ENCODE results near the gene IDH3B.
"Not testable (repeated sequence)": the region's sequence is repeated elsewhere in the genome, so short reads cannot be mapped to it uniquely, and the experiment has no call there.

IDH3B gene

DNA sequence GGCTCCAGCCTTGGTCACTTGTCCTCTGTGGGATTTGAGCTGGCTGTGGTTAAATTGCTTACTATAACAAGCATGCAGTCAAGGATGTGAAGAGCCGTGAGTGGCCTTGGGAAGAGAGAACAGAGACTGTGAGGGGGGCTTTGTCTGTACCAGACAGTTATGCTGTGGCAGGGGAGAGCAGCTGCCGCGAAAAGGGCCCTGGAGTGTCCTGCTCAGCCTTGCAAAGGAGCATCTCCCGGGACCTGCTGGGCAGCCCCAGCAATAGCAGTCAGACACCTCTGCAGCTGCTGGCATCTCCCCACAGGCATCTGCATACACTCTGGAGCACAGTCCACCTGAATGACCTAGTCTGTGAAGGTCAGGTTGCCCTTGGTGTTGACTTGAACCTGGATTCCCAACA is 34.9 kb upstream of the IDH3B start:
- in situ Hi-C loops (cut with MboI; ENCODE audit: low sequenced_read_pairs, unreplicated experiment), result no loop called here

DNA sequence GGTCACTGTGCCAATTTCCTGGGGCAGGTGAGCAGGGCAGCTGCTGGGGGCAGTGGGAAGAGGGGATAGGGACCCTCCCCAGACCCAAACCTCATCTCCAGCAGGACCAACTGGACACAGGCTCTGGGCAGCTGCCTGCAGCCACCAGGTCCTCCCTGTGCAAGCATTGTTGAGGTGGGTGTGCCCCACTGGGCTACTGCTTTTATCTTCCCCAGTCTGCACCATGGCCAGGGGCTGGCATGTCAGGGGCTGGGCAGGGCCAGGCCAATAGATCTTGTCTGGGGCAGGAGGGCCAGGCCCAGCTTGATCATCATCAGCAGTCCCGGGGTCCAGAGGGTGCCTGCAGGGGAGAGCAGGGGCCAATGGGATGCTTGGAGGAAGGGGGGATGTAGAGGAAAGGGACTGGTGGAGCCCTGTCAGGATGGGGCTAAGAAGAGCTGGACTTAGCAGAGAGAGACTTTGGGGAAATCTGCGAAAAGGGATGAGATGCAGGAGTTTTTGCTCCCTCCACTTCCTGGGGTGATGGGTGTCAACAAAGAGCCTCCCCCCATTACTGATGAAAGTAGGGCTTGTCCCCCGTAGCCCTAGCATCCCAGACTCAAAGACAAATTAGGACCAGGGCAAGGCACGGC is 34.3 kb upstream of the IDH3B start:
- in situ Hi-C loops (cut with MboI; ENCODE audit: low sequenced_read_pairs, unreplicated experiment), result no loop called here
- DNase-seq (ENCODE audit: low spot score), result no peak
- TF ChIP-seq CTCF (IDR thresholded peaks at IDR 0.05; ENCODE audit: borderline replicate concordance, control extremely low read depth, extremely low read depth, insufficient read depth, missing control alignments), result no peak

More for the DNA sequence above, 34.9 kb upstream of the IDH3B start:
- TF ChIP-seq CTCF (IDR thresholded peaks at IDR 0.05; ENCODE audit: borderline replicate concordance, control extremely low read depth, extremely low read depth, insufficient read depth, missing control alignments), result no peak
- no peak for DNase-seq (ENCODE audit: low spot score)

DNA sequence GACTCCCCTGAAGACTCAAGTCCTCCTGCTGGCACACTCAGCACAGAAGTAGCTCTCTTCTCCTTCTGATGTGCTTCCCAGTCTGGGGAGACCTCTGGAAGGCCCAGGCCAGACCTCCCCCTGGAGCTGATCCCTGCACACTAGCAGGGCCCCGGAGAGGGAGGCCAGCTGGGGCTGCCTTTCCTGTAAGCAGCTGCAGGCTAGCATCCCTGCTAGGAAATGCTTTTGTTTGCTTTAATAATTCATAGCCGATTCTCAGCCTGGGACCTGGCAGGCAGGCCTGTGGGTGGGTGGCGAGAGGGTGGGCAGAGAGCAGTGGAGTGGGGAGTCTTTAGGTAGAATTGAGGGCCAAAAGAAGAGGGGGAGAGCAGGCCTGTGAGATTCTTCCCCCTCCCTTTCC is 33.8 kb upstream of the IDH3B start:
- in situ Hi-C loops (cut with MboI; ENCODE audit: low sequenced_read_pairs, unreplicated experiment), result no loop called here
- TF ChIP-seq CTCF (IDR thresholded peaks at IDR 0.05; ENCODE audit: borderline replicate concordance, control extremely low read depth, extremely low read depth, insufficient read depth, missing control alignments), result no peak
- no peak for DNase-seq (ENCODE audit: low spot score)

GRCh38 chr20:2696646-2697045 is 32.6 kb upstream of the IDH3B start:
- DNase-seq (ENCODE audit: low spot score), result no peak
- TF ChIP-seq CTCF (IDR thresholded peaks at IDR 0.05; ENCODE audit: borderline replicate concordance, control extremely low read depth, extremely low read depth, insufficient read depth, missing control alignments), result no peak
- in situ Hi-C loops (cut with MboI; ENCODE audit: low sequenced_read_pairs, unreplicated experiment), result no loop called here

DNA sequence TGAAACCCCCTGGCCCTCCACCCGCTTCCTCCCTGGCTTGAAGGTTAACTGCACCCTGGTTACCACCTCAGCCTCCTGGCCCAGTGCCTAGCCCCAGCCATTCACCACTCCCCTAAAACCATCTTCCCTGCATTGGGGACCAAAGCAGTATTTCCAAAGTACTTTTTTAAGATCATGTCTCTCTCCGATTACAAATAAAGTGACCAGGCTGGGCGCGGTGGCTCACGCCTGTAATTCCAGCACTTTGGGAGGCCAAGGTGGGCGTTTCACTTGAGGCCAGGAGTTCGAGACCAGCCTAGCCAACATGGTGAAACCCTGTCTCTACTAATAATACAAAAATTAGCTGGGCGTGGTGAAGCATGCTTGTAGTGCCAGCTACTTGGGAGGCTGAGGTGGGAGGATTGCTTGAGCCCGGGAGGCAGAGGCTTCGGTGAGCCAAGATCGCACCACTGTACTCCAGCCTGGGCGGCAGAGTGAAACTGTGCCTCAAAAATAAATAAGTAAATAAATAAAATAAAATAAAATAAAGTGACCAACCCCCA is 32.0 kb upstream of the IDH3B start:
- in situ Hi-C loops (cut with MboI; ENCODE audit: low sequenced_read_pairs, unreplicated experiment); DNase-seq (ENCODE audit: low spot score): not testable (repeated sequence)

GRCh38 chr20:2695206-2695983 is 31.4 kb upstream of the IDH3B start:
- TF ChIP-seq CTCF (IDR thresholded peaks at IDR 0.05; ENCODE audit: borderline replicate concordance, control extremely low read depth, extremely low read depth, insufficient read depth, missing control alignments), result no peak
- peak; percentile 24 for DNase-seq (ENCODE audit: low spot score)
- in situ Hi-C loops (cut with MboI; ENCODE audit: low sequenced_read_pairs, unreplicated experiment), result no loop called here

GRCh38 chr20:2694519-2694918 is 30.5 kb upstream of the IDH3B start:
- in situ Hi-C loops (cut with MboI; ENCODE audit: low sequenced_read_pairs, unreplicated experiment), result no loop called here
- peak; percentile 31 for DNase-seq (ENCODE audit: low spot score)
- TF ChIP-seq CTCF (IDR thresholded peaks at IDR 0.05; ENCODE audit: borderline replicate concordance, control extremely low read depth, extremely low read depth, insufficient read depth, missing control alignments), result no peak

All from GM13976 (cell line).